ENCODE results near the gene SELPLG. TPM values are rescaled to one million over a fixed set of nuclear protein-coding genes. Genes with fewer than 3 reads are reported as not detected.
A peak's percentile ranks its signal among the peaks of the same experiment; 100 is the strongest.

SELPLG gene
- total and polyA plus RNA-seq, 4 donors: 0.87 to 13.0 (median 6.7) TPM

DNA sequence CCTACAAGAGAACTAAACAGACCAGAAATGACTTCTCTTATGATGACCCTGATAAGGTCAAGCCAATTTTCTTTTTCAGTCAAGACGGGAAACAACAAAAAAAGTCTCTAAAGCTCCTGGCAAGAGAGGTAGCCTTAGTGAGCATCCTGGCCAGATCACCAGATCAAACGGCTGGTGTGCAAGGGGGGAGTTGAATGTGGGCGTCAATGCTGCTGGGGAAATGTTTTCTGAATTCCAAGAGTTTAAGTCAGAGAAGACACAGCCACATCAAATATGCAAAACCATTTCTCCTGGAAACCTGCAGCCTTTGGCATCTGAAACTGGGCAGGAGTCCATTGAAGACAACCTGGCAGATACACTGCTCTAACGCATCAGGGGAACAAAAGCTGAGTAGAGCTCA, 16.0 kb upstream of the SELPLG start:
- no peaks in the 10 kb centered on the region for H3K27me3 ChIP-seq (ENCODE audit: control insufficient read depth in 1 of 2, insufficient read depth in 2 of 2, low read length in 1 of 2)
- no peak for DNase-seq
- no peaks in the 10 kb centered on the region for H3K9me3 ChIP-seq (ENCODE audit: control insufficient read depth, low read length)
- no peak overlapping the region for H3K4me3 ChIP-seq (ENCODE audit: low read length in 2 of 2)
- 9 to 12% methylated on average over 4 of the region's 4 CpGs for WGBS, 2 donors
- intact Hi-C loops (cut with DNase I): loop anchor here in 1 of 2 donors (10.0 kb wide), 1 partner anchor 295 kb away; no protein-coding TSS in a partner anchor
- ATAC-seq (ENCODE audit: low FRiP score): no peak
- H3K4me1 ChIP-seq (ENCODE audit: control insufficient read depth in 1 of 2, insufficient read depth in 2 of 2, low read length in 2 of 2): peaks cover 0 to 4% of the 10 kb centered on the region in 2 donors
- H3K27ac ChIP-seq (ENCODE audit: low read depth in 1 of 2, low read length in 2 of 2): peak overlapping the region; percentile 19 to 26
- H3K36me3 ChIP-seq (ENCODE audit: control insufficient read depth in 1 of 2, insufficient read depth in 2 of 2, low read length in 1 of 2): peaks cover 0 to 13% of the 10 kb centered on the region in 2 donors

DNA sequence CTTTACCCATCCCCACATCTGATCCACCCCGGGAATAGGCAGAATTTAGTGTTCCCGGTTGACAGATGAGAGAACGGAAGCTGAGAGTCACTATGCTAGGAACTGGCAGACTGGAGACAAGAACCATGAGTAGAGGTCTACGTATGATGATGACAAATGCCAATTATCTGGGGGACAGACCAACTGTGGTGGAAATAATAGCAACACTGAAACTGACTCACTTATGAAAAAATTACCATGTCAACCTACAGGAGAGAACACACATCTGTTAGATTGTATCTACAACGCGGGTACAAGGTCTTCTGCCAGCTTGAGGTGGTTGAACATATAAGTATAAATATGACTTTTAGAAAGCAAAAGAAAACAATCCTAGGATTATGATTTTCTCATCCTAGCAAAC, 15.4 kb upstream of the SELPLG start:
- Histone ChIP-seq H3K4me1 (ENCODE audit: control insufficient read depth in 1 of 2, insufficient read depth in 2 of 2, low read length in 2 of 2) (peaks cover 0 to 4% of the 10 kb centered on the region in 2 donors), H3K27me3 (ENCODE audit: control insufficient read depth in 1 of 2, insufficient read depth in 2 of 2, low read length in 1 of 2) (no peaks in the 10 kb centered on the region), H3K36me3 (ENCODE audit: control insufficient read depth in 1 of 2, insufficient read depth in 2 of 2, low read length in 1 of 2) (peaks cover 0 to 13% of the 10 kb centered on the region in 2 donors), H3K9me3 (ENCODE audit: control insufficient read depth, low read length) (no peaks in the 10 kb centered on the region), H3K4me3 (ENCODE audit: low read length in 2 of 2) (no peak overlapping the region), H3K27ac (ENCODE audit: low read depth in 1 of 2, low read length in 2 of 2) (no peak overlapping the region)
- intact Hi-C loops (cut with DNase I): loop anchor here in 1 of 2 donors (10.0 kb wide), 1 partner anchor 296 kb away; no protein-coding TSS in a partner anchor
- no peak for DNase-seq
- WGBS, 2 donors: 73 to 79% methylated on average over 6 of the region's 6 CpGs
- ATAC-seq (ENCODE audit: low FRiP score): no peak

DNA sequence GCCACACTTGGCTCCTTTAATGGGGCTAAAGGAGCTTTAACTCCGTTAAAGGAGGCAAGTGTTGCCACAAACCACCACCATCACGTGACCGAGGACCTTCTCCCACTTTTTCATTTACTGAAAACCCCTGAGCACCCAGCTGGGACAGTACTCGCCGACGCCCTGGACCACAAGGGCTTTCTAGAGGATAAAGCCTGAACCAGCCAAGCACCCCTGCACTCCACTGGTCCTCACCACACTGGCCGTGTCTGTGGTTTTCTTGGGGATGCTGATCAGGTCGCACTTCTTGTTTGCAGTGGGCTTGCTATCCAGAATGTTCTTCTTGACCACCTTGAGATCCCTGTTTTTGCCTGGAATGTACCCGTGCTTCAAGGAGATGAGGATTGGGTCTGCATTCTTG, 14.7 kb upstream of the SELPLG start:
- DNase-seq: no peak
- Histone ChIP-seq H3K4me1 (ENCODE audit: control insufficient read depth in 1 of 2, insufficient read depth in 2 of 2, low read length in 2 of 2) (peaks cover 2 to 4% of the 10 kb centered on the region in 2 donors), H3K9me3 (ENCODE audit: control insufficient read depth, low read length) (no peaks in the 10 kb centered on the region), H3K27me3 (ENCODE audit: control insufficient read depth in 1 of 2, insufficient read depth in 2 of 2, low read length in 1 of 2) (no peaks in the 10 kb centered on the region), H3K36me3 (ENCODE audit: control insufficient read depth in 1 of 2, insufficient read depth in 2 of 2, low read length in 1 of 2) (peaks cover 0 to 13% of the 10 kb centered on the region in 2 donors), H3K27ac (ENCODE audit: low read depth in 1 of 2, low read length in 2 of 2) (no peak overlapping the region), H3K4me3 (ENCODE audit: low read length in 2 of 2) (no peak overlapping the region)
- ATAC-seq (ENCODE audit: low FRiP score): no peak
- intact Hi-C loops (cut with DNase I): loop anchor here in 1 of 2 donors (10.0 kb wide), 1 partner anchor 296 kb away; no protein-coding TSS in a partner anchor
- WGBS, 2 donors: 90 to 92% methylated on average over 9 of the region's 9 CpGs

DNA sequence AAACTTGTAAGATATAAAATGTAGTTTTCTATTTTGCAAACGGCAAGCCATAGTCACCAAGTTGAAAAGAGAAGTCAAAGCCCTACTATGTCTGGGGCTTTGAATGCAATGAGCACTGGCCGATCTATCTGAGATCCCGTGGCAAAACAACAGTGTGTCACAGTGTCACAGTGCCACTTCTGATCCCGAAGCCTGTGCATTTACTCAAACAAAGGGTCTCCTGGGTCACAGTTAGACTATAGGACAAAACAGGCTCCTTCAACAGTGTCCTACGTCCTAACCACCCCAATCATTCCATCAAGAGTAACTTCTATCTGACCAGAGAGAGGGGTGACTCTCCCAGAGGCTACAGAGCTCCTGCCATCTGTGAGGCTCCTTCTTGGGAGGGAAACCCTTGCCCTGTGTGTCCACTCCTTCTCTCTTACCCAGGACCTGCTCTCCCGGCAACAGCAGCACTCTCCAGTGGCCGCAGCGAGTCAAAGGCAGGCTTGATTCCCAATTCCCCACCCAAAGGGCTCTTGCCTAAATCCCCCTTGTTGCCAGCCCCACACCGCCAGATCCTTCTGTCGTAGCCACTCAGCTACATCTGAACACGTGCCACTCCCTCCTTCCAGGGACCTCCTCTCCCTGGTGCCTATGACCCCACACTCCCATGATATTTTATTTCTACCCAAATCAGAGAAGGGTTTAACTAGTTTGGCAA, 14.0 kb upstream of the SELPLG start:
- intact Hi-C loops (cut with DNase I): loop anchor here in 1 of 2 donors (10.0 kb wide), 1 partner anchor 297 kb away; no protein-coding TSS in a partner anchor
- Histone ChIP-seq H3K27me3 (ENCODE audit: control insufficient read depth in 1 of 2, insufficient read depth in 2 of 2, low read length in 1 of 2) (no peaks in the 10 kb centered on the region), H3K27ac (ENCODE audit: low read depth in 1 of 2, low read length in 2 of 2) (peak overlapping the region in 1 of 2 donors; percentile 41)

DNA sequence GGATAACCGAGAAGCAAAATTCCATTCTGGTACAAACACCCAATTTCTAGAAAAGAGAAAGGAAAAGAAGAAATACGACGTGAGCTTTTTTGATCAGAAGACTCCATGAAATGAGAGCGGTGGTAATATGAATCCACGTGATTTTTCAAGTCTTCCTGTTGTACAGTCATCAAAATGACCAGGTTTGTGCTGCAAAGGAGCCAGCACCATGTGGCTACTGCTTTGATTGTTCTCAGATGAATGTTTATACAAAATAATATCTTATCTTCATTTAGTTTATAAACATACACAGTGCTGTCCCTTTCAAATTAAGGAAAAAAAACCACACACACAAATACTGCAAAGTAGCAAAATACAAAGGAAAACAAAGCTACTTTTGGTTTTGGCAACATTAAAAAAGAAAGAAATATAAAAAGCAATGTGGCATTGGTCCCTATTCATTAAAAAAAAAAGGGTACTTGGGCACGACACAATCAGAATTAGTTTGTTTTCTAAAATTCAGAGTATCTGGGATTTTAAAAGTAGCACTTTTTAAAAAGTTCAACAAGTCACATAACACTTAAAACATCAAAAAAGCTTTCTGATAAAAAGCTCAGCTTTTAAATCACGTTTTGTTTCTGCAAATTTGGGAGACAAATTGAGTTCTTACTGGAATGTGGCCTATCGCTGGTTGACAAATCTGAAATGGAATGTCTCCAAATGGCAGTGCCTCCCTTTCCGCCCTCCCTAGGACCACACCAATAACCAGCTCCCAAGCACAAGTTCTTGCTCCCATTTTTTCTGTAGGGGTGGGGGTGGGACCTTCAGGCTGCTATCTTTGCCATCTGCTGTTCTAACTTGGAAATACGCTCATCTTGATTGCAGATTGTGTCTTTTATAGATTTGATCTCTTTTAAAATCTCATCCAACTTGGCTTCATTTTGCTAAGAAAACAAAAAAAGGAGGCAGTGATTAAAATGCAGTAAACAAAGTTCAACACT, 13.2 kb upstream of the SELPLG start:
- peaks cover 0 to 11% of the 10 kb centered on the region in 2 donors for H3K36me3 ChIP-seq (ENCODE audit: control insufficient read depth in 1 of 2, insufficient read depth in 2 of 2, low read length in 1 of 2)

More for the DNA sequence above, 14.0 kb upstream of the SELPLG start:
- ATAC-seq (ENCODE audit: low FRiP score) (no peak), DNase-seq (no peak)
- Histone ChIP-seq H3K4me3 (ENCODE audit: low read length in 2 of 2) (no peak overlapping the region), H3K36me3 (ENCODE audit: control insufficient read depth in 1 of 2, insufficient read depth in 2 of 2, low read length in 1 of 2) (peaks cover 0 to 13% of the 10 kb centered on the region in 2 donors), H3K9me3 (ENCODE audit: control insufficient read depth, low read length) (no peaks in the 10 kb centered on the region), H3K4me1 (ENCODE audit: control insufficient read depth in 1 of 2, insufficient read depth in 2 of 2, low read length in 2 of 2) (peaks cover 2 to 4% of the 10 kb centered on the region in 2 donors)
- WGBS, 2 donors: 76 to 78% methylated on average over 11 of the region's 11 CpGs

DNA sequence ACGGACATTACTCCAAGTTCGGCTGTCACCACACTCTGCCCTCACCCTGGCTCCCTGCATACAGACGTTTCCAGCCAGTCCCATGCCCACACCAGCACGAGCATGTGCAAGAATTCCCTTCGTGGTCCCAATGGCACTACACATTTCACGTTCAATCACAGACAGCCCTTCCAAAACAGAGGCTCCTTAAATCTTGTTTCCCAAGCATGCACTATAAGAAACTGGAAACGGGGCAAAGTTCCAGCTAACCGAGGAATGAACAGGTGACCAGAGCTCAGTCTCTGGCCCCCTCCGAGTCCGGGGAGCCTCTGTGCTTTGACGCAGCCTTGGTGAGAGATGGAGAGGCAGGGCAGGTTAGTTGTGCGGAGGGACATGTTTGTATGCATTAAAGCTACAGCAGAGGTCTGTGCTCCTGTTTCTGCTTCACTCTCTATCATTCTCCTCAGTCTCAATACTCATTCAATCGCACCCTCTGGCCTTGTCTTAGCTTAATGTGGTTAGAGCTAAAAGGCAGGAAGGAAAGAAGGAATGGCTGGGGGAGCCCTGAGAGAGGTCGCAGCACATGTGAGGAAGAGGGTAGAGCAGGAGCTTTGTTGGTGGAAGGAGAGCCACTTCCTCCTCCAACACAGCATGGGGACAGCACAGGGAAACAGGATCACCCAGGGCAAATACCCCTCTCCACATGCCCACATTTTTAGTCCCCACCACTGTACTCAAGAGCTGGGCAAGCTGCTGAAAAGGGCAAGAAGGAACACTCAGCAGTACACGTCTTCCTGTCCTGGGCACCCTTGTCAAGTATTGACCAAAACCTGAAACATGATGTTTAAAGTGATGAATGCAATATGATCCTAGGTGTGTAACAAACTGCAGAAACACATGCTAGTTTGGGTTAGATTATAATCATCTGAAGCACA, 12.2 kb upstream of the SELPLG start:
- 84 to 86% methylated on average over 15 of the region's 15 CpGs for whole genome bisulfite sequencing, 2 donors
- DNase-seq (no peak), ATAC-seq (ENCODE audit: low FRiP score) (no peak)
- Histone ChIP-seq H3K27me3 (ENCODE audit: control insufficient read depth in 1 of 2, insufficient read depth in 2 of 2, low read length in 1 of 2) (no peaks in the 10 kb centered on the region), H3K36me3 (ENCODE audit: control insufficient read depth in 1 of 2, insufficient read depth in 2 of 2, low read length in 1 of 2) (peaks cover 0 to 9% of the 10 kb centered on the region in 2 donors), H3K27ac (ENCODE audit: low read depth in 1 of 2, low read length in 2 of 2) (no peak overlapping the region), H3K4me3 (ENCODE audit: low read length in 2 of 2) (no peak overlapping the region), H3K4me1 (ENCODE audit: control insufficient read depth in 1 of 2, insufficient read depth in 2 of 2, low read length in 2 of 2) (peaks cover 2 to 4% of the 10 kb centered on the region in 2 donors), H3K9me3 (ENCODE audit: control insufficient read depth, low read length) (no peaks in the 10 kb centered on the region)
- intact Hi-C loops (cut with DNase I): loop anchor here in 1 of 2 donors (10.0 kb wide), 1 partner anchor 299 kb away; no protein-coding TSS in a partner anchor

More for the DNA sequence above, 13.2 kb upstream of the SELPLG start:
- ATAC-seq (ENCODE audit: low FRiP score) (no peak), DNase-seq (no peak)
- Histone ChIP-seq H3K9me3 (ENCODE audit: control insufficient read depth, low read length) (no peaks in the 10 kb centered on the region), H3K27ac (ENCODE audit: low read depth in 1 of 2, low read length in 2 of 2) (no peak overlapping the region), H3K4me1 (ENCODE audit: control insufficient read depth in 1 of 2, insufficient read depth in 2 of 2, low read length in 2 of 2) (peaks cover 2 to 4% of the 10 kb centered on the region in 2 donors), H3K27me3 (ENCODE audit: control insufficient read depth in 1 of 2, insufficient read depth in 2 of 2, low read length in 1 of 2) (no peaks in the 10 kb centered on the region), H3K4me3 (ENCODE audit: low read length in 2 of 2) (no peak overlapping the region)
- intact Hi-C loops (cut with DNase I): loop anchor here in 1 of 2 donors (10.0 kb wide), 1 partner anchor 298 kb away; no protein-coding TSS in a partner anchor
- WGBS, 2 donors: 46 to 52% methylated on average over 10 of the region's 10 CpGs

DNA sequence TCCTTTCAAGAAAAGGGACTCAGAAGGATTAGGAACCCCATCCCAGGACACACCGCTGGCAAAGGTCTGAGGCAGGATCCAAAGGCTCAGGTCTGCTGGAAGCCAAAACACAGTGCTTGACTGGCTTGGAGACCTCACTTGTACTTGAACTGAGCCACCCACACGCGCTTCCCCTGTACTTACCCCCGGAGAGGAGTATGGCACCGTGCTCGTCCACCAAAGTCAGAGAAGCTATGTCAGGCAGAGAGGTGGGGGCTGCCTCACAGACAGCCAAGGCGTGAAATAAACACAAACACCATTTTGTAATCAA, 11.1 kb upstream of the SELPLG start:
- Histone ChIP-seq H3K4me3 (ENCODE audit: low read length in 2 of 2) (no peak overlapping the region), H3K9me3 (ENCODE audit: control insufficient read depth, low read length) (no peaks in the 10 kb centered on the region), H3K27me3 (ENCODE audit: control insufficient read depth in 1 of 2, insufficient read depth in 2 of 2, low read length in 1 of 2) (no peaks in the 10 kb centered on the region), H3K27ac (ENCODE audit: low read depth in 1 of 2, low read length in 2 of 2) (no peak overlapping the region), H3K36me3 (ENCODE audit: control insufficient read depth in 1 of 2, insufficient read depth in 2 of 2, low read length in 1 of 2) (peaks cover 0 to 9% of the 10 kb centered on the region in 2 donors), H3K4me1 (ENCODE audit: control insufficient read depth in 1 of 2, insufficient read depth in 2 of 2, low read length in 2 of 2) (peaks cover 2 to 3% of the 10 kb centered on the region in 2 donors)
- intact Hi-C loops (cut with DNase I): loop anchor here in 1 of 2 donors (10.0 kb wide), 1 partner anchor 300 kb away; no protein-coding TSS in a partner anchor
- WGBS, 2 donors: 91 to 94% methylated on average over 7 of the region's 7 CpGs
- ATAC-seq (ENCODE audit: low FRiP score): no peak
- no peak for DNase-seq
